Epithelial cell of esophagus (primary cell): ENCODE data around the gene INO80.
A peak's percentile ranks its signal among the peaks of the same experiment; 100 is the strongest.

Source experiments
- DNase-seq: peaks from one replicate; pipeline ENCODE4 v3.0.0; 2010; ENCODE audit warnings: low read depth
- H3K4me3 ChIP-seq: 2 replicates; pipeline ENCODE4 v1.5.1; 2011; ENCODE audit warnings: mild to moderate bottlenecking, low read length, control low read depth
- TF ChIP-seq, protein P1 (sequence below): IDR thresholded peaks from 2 replicates; pipeline ENCODE4 v1.5.1; 2011; ENCODE audit warnings: low read depth, mild to moderate bottlenecking, low read length, control low read depth, inconsistent platforms; ENCODE audit not compliant: insufficient read depth; ENCODE audit errors: missing control alignments

Gene INO80

DNA sequence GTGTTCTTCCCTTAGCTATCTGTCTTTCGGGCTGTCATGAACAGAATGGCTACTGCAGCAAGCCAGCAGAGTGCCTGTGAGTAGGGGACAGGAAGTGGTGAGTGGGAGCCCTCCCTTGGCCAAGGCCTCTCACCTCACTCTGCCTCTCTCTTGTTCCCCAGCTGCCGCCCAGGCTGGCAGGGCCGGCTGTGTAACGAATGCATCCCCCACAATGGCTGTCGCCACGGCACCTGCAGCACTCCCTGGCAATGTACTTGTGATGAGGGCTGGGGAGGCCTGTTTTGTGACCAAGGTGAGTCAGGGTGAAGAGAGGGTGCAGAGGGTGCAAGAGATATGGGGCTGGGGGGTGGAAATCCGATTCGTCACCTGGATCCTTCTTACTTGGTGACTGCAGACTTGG lies 183.9 kb downstream of the INO80 start:
- no peak overlapping the region for H3K4me3 ChIP-seq
- TF ChIP-seq, protein P1, sequence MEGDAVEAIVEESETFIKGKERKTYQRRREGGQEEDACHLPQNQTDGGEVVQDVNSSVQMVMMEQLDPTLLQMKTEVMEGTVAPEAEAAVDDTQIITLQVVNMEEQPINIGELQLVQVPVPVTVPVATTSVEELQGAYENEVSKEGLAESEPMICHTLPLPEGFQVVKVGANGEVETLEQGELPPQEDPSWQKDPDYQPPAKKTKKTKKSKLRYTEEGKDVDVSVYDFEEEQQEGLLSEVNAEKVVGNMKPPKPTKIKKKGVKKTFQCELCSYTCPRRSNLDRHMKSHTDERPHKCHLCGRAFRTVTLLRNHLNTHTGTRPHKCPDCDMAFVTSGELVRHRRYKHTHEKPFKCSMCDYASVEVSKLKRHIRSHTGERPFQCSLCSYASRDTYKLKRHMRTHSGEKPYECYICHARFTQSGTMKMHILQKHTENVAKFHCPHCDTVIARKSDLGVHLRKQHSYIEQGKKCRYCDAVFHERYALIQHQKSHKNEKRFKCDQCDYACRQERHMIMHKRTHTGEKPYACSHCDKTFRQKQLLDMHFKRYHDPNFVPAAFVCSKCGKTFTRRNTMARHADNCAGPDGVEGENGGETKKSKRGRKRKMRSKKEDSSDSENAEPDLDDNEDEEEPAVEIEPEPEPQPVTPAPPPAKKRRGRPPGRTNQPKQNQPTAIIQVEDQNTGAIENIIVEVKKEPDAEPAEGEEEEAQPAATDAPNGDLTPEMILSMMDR: no peak
- no peak for DNase-seq

DNA sequence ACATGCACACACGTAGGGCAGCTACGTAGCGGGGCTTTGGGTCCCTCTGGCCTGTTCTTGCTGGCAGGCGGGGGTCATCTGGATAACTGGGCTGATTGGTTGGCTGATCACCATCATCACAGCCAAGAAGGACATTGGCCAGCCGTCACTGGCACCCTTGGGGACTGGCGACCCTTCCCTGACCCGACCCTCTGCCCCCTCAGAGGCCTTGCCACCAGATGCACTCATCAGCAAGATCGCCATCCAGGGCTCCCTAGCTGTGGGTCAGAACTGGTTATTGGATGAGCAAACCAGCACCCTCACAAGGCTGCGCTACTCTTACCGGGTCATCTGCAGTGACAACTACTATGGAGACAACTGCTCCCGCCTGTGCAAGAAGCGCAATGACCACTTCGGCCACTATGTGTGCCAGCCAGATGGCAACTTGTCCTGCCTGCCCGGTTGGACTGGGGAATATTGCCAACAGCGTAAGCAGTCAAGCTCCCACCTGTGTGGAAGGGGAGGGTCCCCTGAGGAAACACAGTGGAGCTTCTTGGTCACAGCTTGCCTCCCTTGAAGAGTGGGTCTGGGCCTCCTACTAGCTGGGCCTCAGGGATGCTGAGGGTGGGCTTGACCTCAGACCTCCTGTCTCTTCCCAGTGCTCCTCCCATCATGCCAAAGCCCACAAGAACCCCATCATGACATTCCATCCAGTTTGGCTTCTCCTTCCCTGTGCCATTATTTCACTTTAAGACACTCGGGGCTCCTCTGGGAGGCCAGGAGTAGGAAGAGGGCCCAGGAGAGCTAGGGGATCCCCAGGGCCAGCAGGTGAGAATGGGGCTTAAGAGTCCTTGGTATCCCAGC lies 184.6 kb downstream of the INO80 start:
- H3K4me3 ChIP-seq: no peak overlapping the region
- no peak for DNase-seq
- TF ChIP-seq, protein P1: no peak

DNA sequence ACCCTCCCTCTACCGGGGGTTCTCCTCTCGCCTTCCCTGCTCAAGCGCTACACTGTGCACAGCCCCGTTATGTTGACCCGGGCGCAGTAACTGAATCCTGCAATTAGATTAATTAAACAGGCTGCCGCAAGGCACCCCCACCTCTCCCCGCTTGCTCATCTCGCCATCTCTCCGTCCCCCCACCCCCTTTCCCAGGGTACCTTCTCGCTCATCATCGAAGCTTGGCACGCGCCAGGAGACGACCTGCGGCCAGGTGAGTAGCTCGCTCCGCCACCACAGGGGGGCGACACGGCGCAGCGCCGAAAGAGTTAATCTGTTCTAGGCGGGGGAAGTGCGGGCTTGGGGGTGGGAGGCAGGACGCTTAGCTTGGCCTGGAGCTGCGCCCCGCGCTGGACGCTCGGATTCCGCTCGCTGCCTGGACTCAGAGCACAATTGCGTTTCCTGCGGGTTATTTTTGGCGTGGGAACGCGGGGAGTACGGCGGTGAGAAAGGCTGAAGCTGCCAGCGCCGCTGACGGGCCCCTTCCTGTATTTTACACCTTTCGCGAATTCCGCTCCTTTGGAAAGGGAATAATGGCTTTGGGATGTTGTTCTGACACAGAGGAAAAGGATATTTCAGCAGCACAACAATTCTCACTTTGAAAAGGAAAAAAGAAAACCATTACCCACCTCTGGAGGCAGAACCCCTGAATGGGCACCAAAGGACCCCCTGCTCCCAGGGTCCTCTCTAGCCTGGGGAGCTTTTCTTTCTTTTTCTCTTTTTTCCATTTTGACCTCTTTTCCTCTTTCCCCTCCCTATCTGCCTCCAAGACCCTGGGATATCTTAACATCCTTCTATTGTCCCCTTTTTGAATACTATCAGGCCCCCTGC lies 185.4 kb downstream of the INO80 start:
- TF ChIP-seq, protein P1: peak; percentile 64
- peak overlapping the region; percentile 24 for H3K4me3 ChIP-seq
- DNase-seq: peak; percentile 55

DNA sequence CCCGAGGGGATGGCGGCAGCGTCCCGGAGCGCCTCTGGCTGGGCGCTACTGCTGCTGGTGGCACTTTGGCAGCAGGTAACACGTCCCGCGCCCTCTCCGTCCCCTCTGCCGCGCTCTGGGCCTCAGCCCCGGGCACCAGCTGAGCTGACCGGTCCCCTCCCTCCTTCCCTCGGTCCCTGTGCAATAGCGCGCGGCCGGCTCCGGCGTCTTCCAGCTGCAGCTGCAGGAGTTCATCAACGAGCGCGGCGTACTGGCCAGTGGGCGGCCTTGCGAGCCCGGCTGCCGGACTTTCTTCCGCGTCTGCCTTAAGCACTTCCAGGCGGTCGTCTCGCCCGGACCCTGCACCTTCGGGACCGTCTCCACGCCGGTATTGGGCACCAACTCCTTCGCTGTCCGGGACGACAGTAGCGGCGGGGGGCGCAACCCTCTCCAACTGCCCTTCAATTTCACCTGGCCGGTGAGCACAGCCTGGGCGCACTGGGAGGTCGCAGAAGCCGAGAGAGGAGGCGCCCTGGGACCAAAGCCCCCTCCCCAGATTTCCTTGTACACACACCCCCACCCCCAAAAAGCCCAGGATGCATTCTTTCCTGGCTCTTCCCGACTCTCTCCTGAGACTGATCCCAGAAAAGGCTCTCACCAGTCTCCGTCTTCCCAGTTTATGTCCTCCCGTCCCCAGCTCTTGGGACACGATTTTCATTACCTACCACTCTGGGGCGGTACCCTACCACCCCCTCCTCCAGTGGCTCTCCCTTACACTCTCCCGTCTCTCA lies 186.2 kb downstream of the INO80 start:
- DNase-seq: peak; percentile 47
- H3K4me3 ChIP-seq: peak overlapping the region; percentile 34
- TF ChIP-seq, protein P1: no peak
